Keratinocyte (primary cell): ENCODE results near the gene MICAL1. TPM values are rescaled to one million over a fixed set of nuclear protein-coding genes. Genes with fewer than 3 reads are reported as not detected.

Source experiments
- DNase-seq: peaks from one replicate; pipeline ENCODE4 v3.0.0-alpha.2; 2011; ENCODE audit warnings: low read depth, missing footprints, low spot score
- FAIRE-seq: peaks from 2 replicates; lab custom pipeline; 2011; peaks lifted over from hg19 to GRCh38; lab: Jason Lieb, UNC
- H2AFZ ChIP-seq: 2 replicates; pipeline ENCODE4 v1.6.0; 2012; ENCODE audit warnings: low read length, control low read depth, inconsistent platforms; ENCODE audit not compliant: control insufficient read depth
- H3K27ac ChIP-seq: 2 replicates; pipeline ENCODE4 v1.5.1; 2011; ENCODE audit warnings: low read length; ENCODE audit not compliant: control insufficient read depth, insufficient read depth
- H3K27me3 ChIP-seq: 3 replicates; pipeline ENCODE4 v1.6.0; 2011; ENCODE audit warnings: low read length; ENCODE audit not compliant: control insufficient read depth, insufficient read depth; ENCODE audit errors: extremely low read depth
- H3K36me3 ChIP-seq, 2 experiments: 2 replicates in 1 of 2; 3 replicates in 1 of 2; pipeline ENCODE4 v1.5.1; 2011; ENCODE audit warnings: low read length in 2 of 2, mild to moderate bottlenecking in 1 of 2; ENCODE audit not compliant: control insufficient read depth in 2 of 2, insufficient read depth in 2 of 2; ENCODE audit errors: extremely low read depth in 1 of 2
- H3K4me1 ChIP-seq: 3 replicates; pipeline ENCODE4 v1.5.1; 2011; ENCODE audit warnings: low read length; ENCODE audit not compliant: control insufficient read depth, insufficient read depth; ENCODE audit errors: extremely low read depth
- H3K4me2 ChIP-seq: 3 replicates; pipeline ENCODE4 v1.6.0; 2011; ENCODE audit warnings: low read depth, low read length; ENCODE audit not compliant: control insufficient read depth, insufficient read depth; ENCODE audit errors: extremely low read depth
- H3K4me3 ChIP-seq, 3 experiments: fragments of 200-600 bp in 1 of 3; sonication (generic) in 1 of 3; 2 replicates in 2 of 3; 3 replicates in 1 of 3; pipeline ENCODE4 v1.5.1; 2011 to 2016; ENCODE audit warnings: low read length in 3 of 3, mild to moderate bottlenecking in 3 of 3, control low read depth in 2 of 3, inconsistent platforms in 1 of 3, low read depth in 1 of 3, mixed read lengths in 1 of 3, mixed run types in 1 of 3, moderate library complexity in 1 of 3; ENCODE audit not compliant: control insufficient read depth in 2 of 3, insufficient read depth in 2 of 3; ENCODE audit errors: extremely low read depth in 1 of 3
- H3K79me2 ChIP-seq: 2 replicates; pipeline ENCODE4 v1.6.0; 2012; ENCODE audit warnings: low read length; ENCODE audit not compliant: control insufficient read depth, insufficient read depth
- H3K9ac ChIP-seq: 3 replicates; pipeline ENCODE4 v1.6.0; 2011; ENCODE audit warnings: low read length; ENCODE audit not compliant: control insufficient read depth, insufficient read depth; ENCODE audit errors: extremely low read depth
- H3K9me1 ChIP-seq: 3 replicates; pipeline ENCODE4 v1.6.0; 2011; ENCODE audit warnings: low read length; ENCODE audit not compliant: control insufficient read depth, insufficient read depth; ENCODE audit errors: extremely low read depth
- H3K9me3 ChIP-seq: 2 replicates; pipeline ENCODE4 v1.5.1; 2012; ENCODE audit warnings: low read depth, low read length; ENCODE audit not compliant: control insufficient read depth
- H4K20me1 ChIP-seq: 3 replicates; pipeline ENCODE4 v1.6.0; 2011; ENCODE audit warnings: low read length; ENCODE audit not compliant: control insufficient read depth, insufficient read depth; ENCODE audit errors: extremely low read depth
- EZH2 ChIP-seq: IDR thresholded peaks from one replicate; pipeline ENCODE4 v1.6.1; 2012; ENCODE audit warnings: inconsistent platforms, mild to moderate bottlenecking, low read length, moderate library complexity
- dilution Hi-C: fragments of 300-500 bp; cut with MboI; formaldehyde crosslinking; loops from one replicate; pipeline ENCODE4 v1.7.0; 2020; ENCODE audit warnings: low sequenced_read_pairs; ENCODE audit not compliant: extremely low pct_ligation_motif_present
- polyA plus RNA-seq, 5 experiments: library from polyadenylated mRNA; depleted of rRNA in 3 of 5; stranded (reverse) in 3 of 5; stranded (forward) in 1 of 5; unstranded in 1 of 5; fragments of >200 nt; gene quantifications; 1 replicate in 1 of 5; 2 replicates in 3 of 5; 3 replicates in 1 of 5; pipeline versions ENCODE4 v1.2.1 to v1.2.3, GENCODE V29; 2011 to 2012; ENCODE audit warnings: missing spikeins in 2 of 5, low read depth in 1 of 5, low replicate concordance in 1 of 5
- TF ChIP-seq, protein P1 (sequence below), 3 experiments: IDR thresholded peaks in 1 of 3; conservative IDR thresholded peaks in 1 of 3; optimal IDR thresholded peaks in 1 of 3; 2 replicates in 2 of 3; 3 replicates in 1 of 3; pipeline versions ENCODE3 to v1.5.1; 2011; ENCODE audit warnings: low read length in 3 of 3, mild to moderate bottlenecking in 3 of 3, moderate library complexity in 2 of 3, control low read depth in 1 of 3, inconsistent platforms in 1 of 3; ENCODE audit not compliant: insufficient read depth in 2 of 3; ENCODE audit errors: extremely low read depth in 1 of 3

The MICAL1 gene
- polyA plus RNA-seq, 1 donor (not counting 4 experiments of a cell fraction or from before 2014, with no cell fraction given): 25.6 TPM

DNA sequence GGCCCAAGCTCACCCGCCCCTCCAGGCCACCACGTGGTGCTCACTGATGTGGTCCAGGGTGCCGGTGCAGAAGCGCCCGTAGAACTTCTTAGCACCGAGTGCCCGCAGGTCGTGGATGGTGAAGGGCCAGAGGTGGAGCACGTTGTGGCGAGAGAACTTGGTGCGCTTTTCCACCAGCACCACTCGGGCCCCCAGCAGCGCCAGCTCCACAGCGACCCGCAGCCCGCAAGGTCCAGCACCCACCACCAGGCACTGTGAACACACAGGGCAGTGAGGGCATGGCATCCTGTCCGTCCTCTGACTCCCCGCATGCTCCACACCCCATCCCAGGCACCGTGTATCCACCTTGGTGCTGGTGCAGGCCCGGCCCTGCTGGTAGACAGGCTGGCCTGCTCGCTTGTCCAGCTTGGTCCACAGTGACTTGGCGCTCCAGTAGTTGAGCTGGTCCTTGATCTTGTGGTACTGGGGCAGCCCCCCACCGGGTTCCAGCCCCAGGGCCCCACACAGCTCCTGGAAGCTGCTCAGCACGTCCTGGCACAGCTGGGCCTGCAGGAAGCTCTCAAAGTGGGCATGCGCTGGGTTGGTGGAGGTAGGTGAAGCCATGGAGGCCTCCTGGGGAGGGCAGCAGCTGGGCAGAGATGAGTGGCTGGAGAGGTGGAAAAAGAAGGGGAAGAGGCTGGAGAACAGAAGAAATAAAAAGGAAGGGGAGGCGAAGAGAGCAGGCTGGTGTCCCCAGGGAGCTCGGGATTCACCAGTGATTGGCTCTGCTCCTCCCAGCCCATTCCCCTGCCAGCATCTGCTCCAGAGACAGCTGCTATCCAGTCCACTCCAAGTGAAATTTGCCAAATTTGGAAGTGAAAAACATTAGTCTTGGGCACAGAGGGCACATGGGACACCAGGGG, 1.7 kb downstream of the MICAL1 start:
- H3K36me3 ChIP-seq: peaks cover 5 to 20% of the 10 kb centered on the region in 2 experiments
- H3K4me1 ChIP-seq: peaks cover 22% of the 10 kb centered on the region
- DNase-seq: no peak
- no peaks in the 10 kb centered on the region for H3K27me3 ChIP-seq
- H3K4me3 ChIP-seq: no peak overlapping the region
- no peak for TF ChIP-seq EZH2
- TF ChIP-seq, protein P1, sequence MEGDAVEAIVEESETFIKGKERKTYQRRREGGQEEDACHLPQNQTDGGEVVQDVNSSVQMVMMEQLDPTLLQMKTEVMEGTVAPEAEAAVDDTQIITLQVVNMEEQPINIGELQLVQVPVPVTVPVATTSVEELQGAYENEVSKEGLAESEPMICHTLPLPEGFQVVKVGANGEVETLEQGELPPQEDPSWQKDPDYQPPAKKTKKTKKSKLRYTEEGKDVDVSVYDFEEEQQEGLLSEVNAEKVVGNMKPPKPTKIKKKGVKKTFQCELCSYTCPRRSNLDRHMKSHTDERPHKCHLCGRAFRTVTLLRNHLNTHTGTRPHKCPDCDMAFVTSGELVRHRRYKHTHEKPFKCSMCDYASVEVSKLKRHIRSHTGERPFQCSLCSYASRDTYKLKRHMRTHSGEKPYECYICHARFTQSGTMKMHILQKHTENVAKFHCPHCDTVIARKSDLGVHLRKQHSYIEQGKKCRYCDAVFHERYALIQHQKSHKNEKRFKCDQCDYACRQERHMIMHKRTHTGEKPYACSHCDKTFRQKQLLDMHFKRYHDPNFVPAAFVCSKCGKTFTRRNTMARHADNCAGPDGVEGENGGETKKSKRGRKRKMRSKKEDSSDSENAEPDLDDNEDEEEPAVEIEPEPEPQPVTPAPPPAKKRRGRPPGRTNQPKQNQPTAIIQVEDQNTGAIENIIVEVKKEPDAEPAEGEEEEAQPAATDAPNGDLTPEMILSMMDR (optimal IDR thresholded peaks at IDR 0.05 in 1 of 3, IDR thresholded peaks at IDR 0.05 in 1 of 3, conservative IDR thresholded peaks at IDR 0.05 in 1 of 3; ENCODE audit: extremely low read depth in 1 of 3, insufficient read depth in 2 of 3, low read length in 3 of 3): no peak
- no peaks in the 10 kb centered on the region for H3K9me1 ChIP-seq
- H2AFZ ChIP-seq: no peak overlapping the region
- H3K79me2 ChIP-seq: peaks cover 2% of the 10 kb centered on the region
- no peaks in the 10 kb centered on the region for H4K20me1 ChIP-seq
- H3K9ac ChIP-seq: no peak overlapping the region
- H3K4me2 ChIP-seq: peak overlapping the region; percentile 61
- dilution Hi-C loops: no loop called here
- H3K9me3 ChIP-seq: no peaks in the 10 kb centered on the region
- H3K27ac ChIP-seq: no peak overlapping the region
- FAIRE-seq: no peak

DNA sequence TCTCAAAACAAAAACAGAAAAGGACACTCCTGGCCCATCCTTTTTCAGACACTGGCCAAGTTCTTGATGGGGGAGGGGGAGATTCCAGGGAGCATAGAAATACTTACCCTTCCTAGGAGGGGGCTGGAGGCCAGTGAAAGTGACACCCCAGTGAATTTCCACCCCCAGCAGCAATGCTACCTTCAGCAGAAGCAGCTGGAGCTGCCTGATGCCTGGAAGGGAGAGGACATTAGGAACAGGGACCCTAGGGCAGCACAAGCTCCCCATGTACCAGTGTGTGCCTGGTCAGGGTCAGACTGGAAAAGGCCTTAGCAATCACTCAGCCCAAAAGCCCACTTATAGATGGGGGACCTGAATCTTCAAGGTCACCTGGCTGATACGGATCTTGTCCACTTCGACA, 2.4 kb downstream of the MICAL1 start:
- H3K27ac ChIP-seq: no peak overlapping the region
- H3K9me1 ChIP-seq: no peaks in the 10 kb centered on the region
- H3K9ac ChIP-seq: no peak overlapping the region
- H4K20me1 ChIP-seq: no peaks in the 10 kb centered on the region
- no peak overlapping the region for H3K4me3 ChIP-seq
- H3K4me1 ChIP-seq: peaks cover 22% of the 10 kb centered on the region
- peaks cover 5 to 20% of the 10 kb centered on the region in 2 experiments for H3K36me3 ChIP-seq
- DNase-seq (no peak), FAIRE-seq (no peak)
- H3K9me3 ChIP-seq: no peaks in the 10 kb centered on the region
- peaks cover 2% of the 10 kb centered on the region for H3K79me2 ChIP-seq
- H2AFZ ChIP-seq: no peak overlapping the region
- H3K27me3 ChIP-seq: no peaks in the 10 kb centered on the region
- TF ChIP-seq, protein P1 (optimal IDR thresholded peaks at IDR 0.05 in 1 of 3, IDR thresholded peaks at IDR 0.05 in 1 of 3, conservative IDR thresholded peaks at IDR 0.05 in 1 of 3; ENCODE audit: extremely low read depth in 1 of 3, insufficient read depth in 2 of 3, low read length in 3 of 3): no peak
- TF ChIP-seq EZH2: no peak
- no peak overlapping the region for H3K4me2 ChIP-seq
- dilution Hi-C loops: no loop called here
